SK-N-DZ (cell line): ENCODE results near the gene B3GAT1. TPM values are rescaled to one million over a fixed set of nuclear protein-coding genes. Genes with fewer than 3 reads are reported as not detected.
"Not testable (repeated sequence)": the region's sequence is repeated elsewhere in the genome, so short reads cannot be mapped to it uniquely, and the experiment has no call there.

Source experiments
- DNase-seq: peaks from one replicate; pipeline ENCODE4 v3.0.0-alpha.2; 2015; ENCODE audit warnings: low spot score
- polyA plus RNA-seq, 2 experiments: library from polyadenylated mRNA; depleted of rRNA; stranded (reverse); fragments of >200 nt; gene quantifications; 2 replicates each; pipeline ENCODE4 v1.2.3, GENCODE V29; 2014

Gene B3GAT1, protein sequence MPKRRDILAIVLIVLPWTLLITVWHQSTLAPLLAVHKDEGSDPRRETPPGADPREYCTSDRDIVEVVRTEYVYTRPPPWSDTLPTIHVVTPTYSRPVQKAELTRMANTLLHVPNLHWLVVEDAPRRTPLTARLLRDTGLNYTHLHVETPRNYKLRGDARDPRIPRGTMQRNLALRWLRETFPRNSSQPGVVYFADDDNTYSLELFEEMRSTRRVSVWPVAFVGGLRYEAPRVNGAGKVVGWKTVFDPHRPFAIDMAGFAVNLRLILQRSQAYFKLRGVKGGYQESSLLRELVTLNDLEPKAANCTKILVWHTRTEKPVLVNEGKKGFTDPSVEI
- polyA plus RNA-seq (2014; cell fraction: cytosol; rRNA removed), result 0.53 and 1.5 TPM in 2 replicates
- polyA plus RNA-seq (2014; cell fraction: nucleus; rRNA removed), result 2.1 and 2.5 TPM in 2 replicates

DNA sequence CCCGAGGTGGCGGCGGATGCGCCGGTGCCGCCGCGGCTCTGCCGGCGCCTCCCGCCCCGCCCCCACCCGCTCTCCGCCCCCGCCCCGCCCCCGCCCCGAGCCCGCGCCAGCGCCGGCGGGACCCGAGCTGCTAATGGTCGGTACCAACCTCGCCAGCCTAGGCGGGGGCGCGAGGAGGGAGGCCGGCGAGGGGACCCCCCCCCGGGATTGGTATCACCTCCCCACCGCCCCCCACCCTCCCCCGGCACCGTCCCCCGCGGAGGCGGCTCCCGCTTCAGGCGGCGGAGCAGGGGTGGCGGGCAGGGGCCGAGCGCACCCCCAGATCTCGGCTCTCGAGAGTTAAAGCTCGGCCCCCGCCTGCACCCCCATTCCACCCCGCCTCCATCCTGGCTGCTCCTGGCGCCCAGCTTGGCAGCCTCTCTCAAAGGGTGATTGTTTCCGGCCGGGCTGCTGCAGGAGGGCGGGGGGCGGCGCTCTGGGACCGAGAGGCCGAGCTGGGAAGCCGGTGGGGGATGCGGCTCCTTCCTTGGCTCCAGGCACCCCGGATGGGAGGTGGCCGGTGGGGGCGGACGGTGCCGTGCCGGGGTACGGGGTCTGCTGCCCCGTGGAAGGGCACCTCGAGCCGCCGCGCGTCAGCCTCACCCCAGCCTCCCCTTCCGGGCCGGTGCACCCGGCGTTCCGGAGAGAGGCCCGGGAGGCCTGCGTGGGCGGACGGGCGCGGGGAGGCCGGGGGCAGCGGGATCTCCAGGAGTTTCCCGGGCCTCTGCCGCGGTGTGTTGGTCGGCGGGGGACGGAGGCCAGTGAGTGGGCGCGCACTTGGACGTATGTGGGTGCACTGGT lies at the start of gene B3GAT1:
B3GAT1 (minus strand) TSS at position 40 of the 840 bp plus-strand sequence. CDS start 24,583 bp downstream, outside the sequence.
- DNase-seq, result no peak

DNA sequence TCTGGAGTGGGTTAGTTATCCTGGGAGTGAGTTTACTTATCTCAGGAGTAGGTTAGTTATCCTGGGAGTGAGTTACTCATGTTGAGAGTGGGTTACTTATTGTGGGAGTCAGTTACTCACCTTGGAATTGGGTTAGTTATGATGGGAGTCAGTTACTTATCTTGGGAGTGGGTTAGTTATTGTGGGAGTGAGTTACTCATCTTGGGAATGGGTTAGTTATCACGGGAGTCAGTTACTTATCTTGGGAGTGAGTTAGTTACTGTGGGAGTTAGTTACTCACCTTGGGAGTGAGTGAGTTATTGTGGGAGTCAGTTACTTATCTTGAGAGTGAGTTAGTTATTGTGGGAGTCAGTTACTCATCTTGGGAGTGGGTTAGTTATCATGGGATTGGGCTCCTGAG lies 49.6 kb upstream of the B3GAT1 start:
- DNase-seq, result no peak

DNA sequence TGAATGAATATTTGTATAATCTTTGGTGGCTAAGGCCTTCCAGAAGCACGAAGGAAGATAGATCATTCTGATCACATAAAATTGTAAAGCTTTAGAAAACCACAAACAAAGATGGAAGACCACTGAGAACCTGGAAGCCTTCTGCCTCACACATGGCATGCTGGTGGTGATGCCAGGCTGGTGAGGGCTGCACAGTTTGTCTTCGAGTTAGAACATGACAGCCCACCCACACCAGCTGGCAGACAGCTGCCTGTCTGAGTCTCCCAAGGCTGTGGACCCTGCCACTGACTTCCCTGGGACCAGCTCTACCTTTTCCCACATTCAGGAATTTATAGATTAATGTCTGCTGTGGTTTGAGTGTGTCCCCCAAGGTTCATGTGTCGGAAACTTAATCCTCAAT lies 48.8 kb upstream of the B3GAT1 start:
- no peak for DNase-seq

DNA sequence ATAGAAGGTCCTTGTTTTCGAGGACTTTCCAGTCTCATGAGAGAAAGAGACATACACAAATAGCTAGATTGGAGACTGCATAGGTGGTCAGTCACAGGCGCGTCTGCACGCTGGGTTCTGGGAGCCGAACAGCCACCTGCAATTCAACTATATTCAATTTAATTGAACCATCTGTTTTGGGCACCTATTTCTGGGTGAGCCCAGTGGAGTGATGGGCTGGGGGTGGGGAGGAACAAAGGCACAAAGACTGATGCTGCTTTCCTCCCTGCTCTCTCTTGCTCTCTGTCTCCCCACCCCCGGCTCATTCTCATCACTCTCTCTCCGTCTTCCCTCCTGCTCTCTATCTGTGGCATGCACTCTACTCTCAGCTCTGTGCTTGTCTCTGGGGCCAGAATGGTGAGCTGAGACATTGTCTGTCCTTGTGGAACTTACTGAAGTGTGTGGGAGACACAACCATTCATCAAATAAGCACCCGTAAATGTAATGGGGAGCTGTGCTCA lies 48.1 kb upstream of the B3GAT1 start:
- no peak for DNase-seq

DNA sequence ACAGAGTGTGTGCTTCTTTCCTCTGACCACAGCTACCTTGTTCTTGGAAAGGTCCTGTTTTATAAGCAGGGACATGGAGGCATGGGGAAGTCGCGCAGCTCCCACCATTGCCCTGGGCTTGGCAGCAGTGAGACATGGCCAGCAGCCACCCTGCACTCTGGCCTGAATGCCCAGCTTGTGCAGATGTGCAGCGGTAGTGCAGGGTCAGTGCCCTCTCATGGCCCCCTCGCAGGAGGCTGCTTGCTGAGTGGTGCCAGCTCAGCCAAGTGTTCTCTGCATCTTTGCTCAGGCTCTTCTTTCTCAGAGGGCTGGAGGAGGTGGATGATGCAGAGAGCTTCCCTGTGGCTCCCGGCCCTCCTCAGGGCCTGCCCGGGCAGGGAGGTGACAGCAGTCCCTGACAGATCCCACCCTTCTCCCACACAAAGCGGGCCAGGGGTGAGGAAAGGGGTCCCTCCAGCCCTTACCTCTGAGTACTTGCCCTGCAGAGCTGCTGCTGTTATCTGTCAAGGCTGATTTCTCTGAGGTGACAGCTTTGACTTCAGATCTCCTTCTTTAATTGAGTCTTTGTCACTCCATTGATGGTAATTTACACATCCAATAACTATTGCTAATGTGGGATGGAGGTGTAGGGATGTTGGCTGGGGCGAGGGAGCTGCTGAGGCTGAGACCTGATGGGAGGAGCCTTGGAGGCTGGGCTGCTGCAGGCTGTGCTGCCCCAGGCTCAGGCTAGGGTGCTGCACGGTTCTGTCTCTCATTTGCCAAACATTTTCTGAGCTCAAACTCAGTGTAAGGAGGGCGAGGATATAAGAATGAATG lies 47.4 kb upstream of the B3GAT1 start:
- no peak for DNase-seq

DNA sequence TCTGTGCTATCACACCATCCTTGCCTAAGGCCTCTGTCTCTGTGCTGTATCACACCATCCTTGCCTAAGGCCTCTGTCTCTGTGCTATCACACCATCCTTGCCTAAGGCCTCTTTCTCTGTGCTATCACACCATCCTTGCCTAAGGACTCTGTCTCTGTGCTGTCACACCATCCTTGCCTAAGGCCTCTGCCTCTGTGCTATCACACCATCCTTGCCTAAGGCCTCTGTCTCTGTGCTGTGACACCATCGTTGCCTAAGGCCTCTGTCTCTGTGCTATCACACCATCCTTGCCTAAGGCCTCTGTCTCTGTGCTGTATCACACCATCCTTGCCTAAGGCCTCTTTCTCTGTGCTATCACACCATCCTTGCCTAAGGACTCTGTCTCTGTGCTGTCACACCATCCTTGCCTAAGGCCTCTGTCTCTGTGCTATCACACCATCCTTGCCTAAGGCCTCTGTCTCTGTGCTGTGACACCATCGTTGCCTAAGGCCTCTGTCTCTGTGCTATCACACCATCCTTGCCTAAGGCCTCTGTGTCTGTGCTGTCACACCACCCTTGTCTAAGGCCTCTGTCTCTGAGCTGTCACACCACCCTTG lies 45.5 kb upstream of the B3GAT1 start:
- not testable (repeated sequence) for DNase-seq

DNA sequence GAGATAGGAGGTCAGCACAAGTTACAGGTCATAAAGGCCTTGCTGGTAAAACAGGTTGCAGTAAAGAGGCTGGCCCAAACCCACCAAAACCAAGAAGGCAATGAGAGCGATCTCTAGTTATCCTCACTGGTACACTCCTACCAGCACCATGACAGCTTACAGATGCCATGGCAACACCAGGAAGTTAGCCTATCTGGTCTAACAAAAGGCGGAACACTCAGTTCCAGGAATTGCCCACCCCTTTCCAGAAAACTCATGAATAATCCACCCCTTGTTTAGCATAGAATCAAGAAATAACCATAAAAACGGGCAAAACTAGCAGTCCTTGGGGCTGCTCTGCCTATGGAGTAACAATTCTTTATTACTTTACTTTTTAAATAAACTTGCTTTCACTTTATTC lies 43.5 kb upstream of the B3GAT1 start:
- no peak for DNase-seq

DNA sequence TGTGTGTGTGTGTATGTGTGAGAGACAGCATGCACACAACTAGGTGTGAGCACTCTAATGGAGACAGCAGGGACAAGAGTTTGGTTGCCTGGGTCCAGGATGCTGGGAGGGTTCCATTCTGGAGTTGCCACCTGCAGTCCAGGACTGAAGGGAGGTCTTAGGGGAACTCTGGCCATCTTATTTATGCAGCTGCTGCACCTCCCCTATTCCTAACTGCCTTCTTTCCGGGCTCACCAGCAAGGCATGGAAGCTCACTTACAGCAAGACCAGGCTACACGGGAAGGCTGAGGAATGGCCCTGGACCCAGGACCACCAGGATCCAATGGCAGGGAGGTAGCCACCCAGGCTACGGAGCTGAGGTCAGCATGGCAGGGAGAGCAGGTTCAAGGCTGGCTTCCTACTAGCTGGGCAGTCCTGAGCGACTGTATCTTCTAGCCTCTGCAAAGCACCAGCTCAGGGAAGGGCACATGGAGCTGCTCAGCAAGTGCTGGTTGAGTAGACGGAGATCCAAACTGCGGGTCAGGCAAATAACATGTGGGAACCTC lies 42.2 kb upstream of the B3GAT1 start:
- DNase-seq, result no peak

DNA sequence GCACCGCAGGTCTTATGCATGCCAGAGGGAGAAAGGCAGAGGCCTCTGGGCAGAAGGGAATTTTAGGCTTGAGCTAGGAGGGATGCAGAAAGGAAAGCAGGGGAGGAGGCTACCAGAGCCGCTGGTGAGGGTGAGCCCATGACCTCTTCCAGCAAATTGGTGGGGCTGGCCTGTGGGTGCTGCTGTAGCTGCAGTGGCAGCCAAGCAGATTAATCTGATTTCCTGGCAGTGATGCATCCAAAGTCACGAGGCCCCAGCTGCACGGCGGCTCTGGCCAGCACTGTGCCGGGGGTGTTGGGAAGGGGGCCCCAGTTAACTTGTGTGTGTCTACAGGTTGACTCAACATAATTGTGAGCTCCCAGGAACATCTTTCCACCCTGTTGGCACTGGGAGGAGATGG lies 41.4 kb upstream of the B3GAT1 start:
- no peak for DNase-seq

DNA sequence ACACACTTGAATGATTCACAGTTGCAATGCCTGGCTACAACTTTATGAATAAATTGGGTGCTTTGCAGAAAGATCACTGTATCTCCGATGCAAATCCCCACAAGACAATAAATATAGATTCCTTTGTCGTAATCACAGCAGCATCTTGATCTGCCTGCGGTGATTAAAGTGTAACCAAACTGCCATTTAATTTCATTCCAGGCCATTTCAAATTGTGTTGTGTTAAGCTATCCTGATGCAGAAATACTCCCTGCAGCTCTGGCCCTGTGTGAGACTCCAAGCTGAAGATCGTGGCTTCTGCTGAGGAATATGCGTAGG lies 40.8 kb upstream of the B3GAT1 start:
- no peak for DNase-seq

DNA sequence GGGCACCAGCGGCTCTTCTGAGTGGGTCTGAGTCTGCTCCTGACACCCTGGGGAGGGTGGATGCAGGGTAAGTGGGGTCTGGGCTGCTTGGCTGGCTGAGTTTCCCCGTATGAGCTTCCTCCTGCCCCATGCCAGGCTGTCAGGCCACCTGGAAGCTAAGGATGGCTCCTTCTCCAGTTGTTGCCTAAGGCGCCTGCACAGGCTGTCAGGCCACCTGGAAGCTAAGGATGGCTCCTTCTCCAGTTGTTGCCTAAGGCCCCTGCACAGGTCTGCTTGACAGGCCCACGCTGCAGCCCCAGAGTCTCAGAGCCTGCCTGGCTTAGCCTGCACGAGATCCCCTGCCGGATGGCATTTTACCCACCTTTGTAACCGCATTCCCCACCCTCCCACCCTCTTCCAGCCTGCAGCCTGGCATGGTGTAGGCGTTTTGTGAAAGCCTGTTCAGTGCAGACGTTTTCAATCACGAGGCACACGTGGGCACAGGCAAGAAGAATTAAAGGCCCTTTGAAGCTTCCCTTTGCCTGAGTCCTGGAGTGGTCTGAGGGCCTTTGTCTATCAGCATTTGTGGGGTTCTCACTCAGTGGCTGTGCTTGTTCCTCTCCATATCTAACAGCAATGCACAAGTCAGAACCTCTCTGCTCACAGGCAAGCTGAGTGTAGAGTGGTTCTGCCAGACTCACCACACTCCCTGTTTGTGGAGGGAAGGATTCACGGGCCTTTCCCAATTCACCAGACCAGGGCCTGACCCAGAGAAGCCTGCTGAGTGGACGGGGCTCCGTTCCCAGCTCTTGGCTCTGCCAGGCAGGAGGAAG lies 40.2 kb upstream of the B3GAT1 start:
- no peak for DNase-seq

DNA sequence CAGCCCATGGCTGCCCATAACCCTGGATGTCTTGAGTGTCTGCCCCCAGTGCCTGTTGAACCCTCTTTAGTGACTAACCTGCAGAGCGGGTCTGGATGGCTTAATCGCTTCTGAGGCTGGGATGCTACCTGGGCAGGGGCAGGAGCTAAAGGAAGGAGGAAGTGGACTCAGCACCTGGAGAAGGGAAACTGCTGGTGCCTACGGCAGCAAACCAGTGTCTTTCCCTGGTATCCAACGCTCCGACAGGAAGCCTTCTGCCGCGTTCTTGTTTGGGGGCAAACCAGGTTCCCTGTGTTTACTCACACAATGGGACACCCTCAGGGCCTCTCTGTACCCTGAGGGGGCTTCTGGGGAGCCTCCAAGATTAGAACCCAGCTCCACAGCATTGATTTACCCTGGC lies 38.1 kb upstream of the B3GAT1 start:
- no peak for DNase-seq

DNA sequence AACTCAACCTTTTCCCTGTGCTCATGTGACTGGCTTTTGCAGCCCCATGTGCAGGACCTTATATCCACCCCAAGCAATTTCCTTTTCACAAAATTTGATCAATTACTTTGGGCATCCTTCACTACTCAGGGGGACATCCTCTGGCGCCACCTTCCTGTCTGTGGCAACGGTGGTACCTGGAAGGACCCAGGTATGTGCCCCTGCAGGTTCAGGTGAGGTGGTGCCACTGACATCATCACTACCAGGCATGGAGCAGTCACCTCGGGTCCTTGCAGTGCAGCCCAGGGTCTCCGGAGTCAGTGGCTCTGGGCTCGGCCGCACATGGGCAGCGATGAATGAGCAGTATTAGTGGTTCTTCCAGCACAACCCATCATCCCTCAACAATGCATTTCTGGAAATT lies 37.7 kb upstream of the B3GAT1 start:
- DNase-seq, result no peak

DNA sequence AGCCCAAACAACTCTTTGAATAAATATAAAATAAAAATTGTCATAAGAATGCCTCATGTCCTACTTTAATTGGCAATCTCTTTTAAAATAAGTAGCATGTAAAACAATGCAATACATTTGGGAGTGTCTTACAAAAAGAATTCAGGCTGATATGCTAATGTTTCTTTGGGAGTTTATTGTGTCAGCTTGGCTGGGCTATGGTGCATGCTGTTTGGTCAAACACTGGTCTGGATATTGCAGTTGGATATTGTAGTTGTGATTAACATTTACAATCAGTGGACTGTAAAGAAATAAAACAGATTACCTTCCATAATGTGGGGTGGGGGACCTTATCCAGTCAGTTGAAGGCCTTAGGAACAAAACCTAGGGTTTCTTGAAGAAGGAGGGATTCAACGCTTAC lies 37.0 kb upstream of the B3GAT1 start:
- no peak for DNase-seq

DNA sequence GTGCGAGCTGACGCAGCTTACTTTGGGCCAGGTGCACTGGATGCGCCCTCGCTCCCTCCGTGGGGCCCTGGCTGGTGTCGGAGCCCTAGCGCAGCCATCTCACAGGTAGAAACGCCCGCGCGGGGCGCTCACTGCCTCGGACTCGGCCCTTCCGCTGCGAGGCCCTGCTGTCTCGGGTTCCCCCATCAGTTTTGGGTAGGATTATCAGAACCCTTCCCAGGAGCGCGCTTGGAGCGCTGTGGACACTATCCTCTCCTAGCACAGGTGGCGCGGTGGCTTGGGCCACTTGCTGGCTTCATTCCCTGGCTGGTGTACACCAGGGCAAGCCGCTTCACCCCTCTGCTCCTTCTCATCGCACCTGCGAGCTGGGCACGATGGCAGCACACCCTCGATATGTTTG lies 35.7 kb upstream of the B3GAT1 start:
- DNase-seq, result no peak

DNA sequence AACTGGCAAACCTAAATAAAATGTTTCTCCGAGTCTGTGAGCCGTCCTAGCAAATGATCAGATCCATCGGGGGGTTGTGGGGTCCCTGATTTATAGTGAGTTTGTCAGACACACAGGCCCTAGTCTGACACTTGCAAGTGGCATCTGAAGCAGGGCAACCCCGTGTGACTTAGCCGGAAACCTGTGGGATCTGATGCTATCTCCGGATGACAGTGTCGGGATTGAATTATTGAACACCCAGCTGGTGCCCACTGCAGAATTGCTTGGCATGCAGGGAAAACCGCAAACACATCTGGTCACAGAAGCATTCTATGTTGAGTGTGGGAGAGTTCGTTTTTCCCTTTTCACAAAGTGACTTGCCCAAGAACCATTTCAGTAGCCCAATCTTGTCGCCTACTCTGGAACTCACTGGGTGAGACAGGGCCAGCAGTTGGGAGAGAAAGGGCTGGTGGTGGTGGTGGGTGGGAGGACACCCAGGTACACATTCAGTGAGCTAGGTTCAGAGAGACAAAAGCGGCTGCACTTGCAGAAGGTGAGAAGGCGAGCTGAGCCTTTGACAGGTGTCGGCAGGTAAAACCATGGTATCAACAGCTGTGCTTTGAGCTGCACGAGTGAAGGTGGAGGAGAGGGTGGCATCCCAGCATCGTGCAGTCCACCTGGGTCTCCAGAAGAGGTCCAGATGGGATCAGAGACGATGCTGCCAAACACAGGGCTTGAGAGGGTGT lies 33.7 kb upstream of the B3GAT1 start:
- no peak for DNase-seq

DNA sequence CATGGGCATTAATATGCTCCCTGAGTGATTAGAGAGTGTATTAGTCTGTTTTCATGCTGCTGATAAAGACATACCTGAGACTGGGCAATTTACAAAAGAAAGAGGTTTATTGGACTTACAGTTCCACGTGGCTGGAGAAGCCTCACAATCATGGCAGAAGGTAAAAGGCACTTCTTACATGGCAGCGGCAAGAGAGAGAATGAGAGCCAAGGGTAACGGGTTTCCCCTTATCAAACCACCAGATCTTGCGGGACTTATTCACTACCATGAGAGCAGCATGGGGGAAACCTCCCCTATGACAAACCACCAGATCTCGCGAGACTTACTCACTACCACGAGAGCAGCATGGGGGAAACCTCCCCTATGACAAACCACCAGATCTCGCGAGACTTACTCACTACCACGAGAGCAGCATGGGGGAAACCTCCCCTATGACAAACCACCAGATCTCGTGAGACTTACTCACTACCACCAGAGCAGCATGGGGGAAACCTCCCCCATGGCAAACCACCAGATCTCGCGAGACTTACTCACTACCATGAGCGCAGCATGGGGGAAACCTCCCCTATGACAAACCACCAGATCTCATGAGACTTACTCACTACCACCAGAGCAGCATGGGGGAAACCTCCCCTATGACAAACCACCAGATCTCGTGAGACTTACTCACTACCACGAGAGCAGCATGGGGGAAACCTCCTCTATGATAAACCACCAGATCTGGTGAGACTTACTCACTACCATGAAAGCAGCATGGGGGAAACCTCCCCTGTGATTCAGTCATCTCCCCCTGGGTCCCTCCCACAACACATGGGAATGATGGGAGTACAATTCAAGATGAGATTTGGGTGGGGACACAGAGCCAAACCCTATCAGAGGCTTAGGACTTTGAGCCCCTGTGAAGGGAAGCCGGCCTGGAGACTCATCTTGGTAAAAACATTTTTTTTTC lies 32.4 kb upstream of the B3GAT1 start:
- DNase-seq, result not testable (repeated sequence)

DNA sequence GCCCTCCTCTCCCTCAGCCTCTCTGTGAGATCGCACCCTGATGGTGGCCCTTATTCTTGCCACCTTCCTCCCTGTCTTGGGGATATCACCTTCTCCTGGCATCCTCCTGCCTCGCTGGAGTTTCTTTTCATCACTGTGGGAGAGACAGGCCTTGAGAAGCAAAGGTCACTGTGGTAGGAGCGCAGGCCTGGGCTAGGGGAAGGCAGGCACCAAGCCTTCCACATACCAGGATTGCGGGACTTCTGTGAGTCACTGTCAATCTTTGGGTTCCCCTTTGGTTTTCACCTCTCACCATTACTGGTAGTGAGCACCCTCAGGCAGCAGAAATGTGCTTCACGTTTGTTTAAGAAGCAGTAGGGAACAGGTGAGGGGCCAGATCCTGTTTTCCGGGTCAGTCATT lies 31.2 kb upstream of the B3GAT1 start:
- DNase-seq, result no peak

DNA sequence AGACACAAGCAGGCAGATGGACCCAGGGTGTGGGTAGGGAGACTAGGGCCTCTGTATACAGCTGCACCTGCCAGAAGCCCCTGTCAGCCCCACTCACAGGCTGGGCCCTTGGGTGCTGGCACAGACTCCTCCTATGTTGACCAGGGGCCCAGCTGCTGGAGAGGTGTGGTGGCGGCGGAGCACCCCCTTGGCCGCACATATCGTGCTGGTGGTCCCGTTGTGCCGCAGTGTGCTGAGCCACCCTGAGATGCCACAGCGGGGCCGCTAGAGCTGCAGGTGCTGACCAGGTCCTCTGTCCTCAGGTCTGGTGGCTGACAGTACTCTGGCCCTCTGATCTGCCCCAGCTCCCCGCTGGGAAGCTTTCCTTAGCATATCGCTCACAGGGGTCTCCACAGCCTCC lies 30.2 kb upstream of the B3GAT1 start:
- DNase-seq, result no peak
